Liver (tissue), 9 donors: ENCODE data around the gene CRACR2B. TPM values are rescaled to one million over a fixed set of nuclear protein-coding genes. Genes with fewer than 3 reads are reported as not detected.

ENCODE experiments used
- DNase-seq: peaks from one replicate; pipeline ENCODE4 v3.0.0-alpha.2; 2017; ENCODE audit warnings: low spot score
- H3K27ac ChIP-seq, 2 donors: one replicate each; pipeline ENCODE4 v1.7.0; 2013; ENCODE audit warnings: inconsistent platforms in 2 of 2, low read length in 2 of 2, control low read depth in 1 of 2, low read depth in 1 of 2, mild to moderate bottlenecking in 1 of 2
- H3K27me3 ChIP-seq, 4 donors: one replicate each; pipeline versions ENCODE4 v1.6.1 to v1.7.0; 2013; ENCODE audit warnings: low read length in 3 of 4, inconsistent platforms in 1 of 4, mild to moderate bottlenecking in 1 of 4, moderate library complexity in 1 of 4; ENCODE audit not compliant: control insufficient read depth in 4 of 4, insufficient read depth in 4 of 4
- H3K36me3 ChIP-seq, 4 donors: one replicate each; pipeline versions ENCODE4 v1.6.1 to v1.7.0; 2013; ENCODE audit warnings: low read length in 3 of 4, mild to moderate bottlenecking in 3 of 4, low read depth in 1 of 4, moderate library complexity in 1 of 4; ENCODE audit not compliant: control insufficient read depth in 4 of 4, insufficient read depth in 3 of 4
- H3K4me1 ChIP-seq, 4 donors: one replicate each; pipeline versions ENCODE4 v1.6.1 to v1.7.0; 2013; ENCODE audit warnings: low read length in 3 of 4, mild to moderate bottlenecking in 3 of 4, moderate library complexity in 1 of 4; ENCODE audit not compliant: control insufficient read depth in 4 of 4, insufficient read depth in 4 of 4
- H3K4me3 ChIP-seq, 3 donors: one replicate each; pipeline versions ENCODE4 v1.6.1 to v1.7.0; 2013; ENCODE audit warnings: low read length in 3 of 3, control low read depth in 1 of 3, low read depth in 1 of 3, mild to moderate bottlenecking in 1 of 3
- H3K9ac ChIP-seq, 2 donors: one replicate each; pipeline ENCODE4 v1.7.0; 2013; ENCODE audit warnings: low read length in 2 of 2, mild to moderate bottlenecking in 2 of 2, moderate library complexity in 2 of 2, control low read depth in 1 of 2, low read depth in 1 of 2
- H3K9me3 ChIP-seq, 4 donors: one replicate each; pipeline versions ENCODE4 v1.6.1 to v1.7.0; 2013; ENCODE audit warnings: low read length in 3 of 4; ENCODE audit not compliant: control insufficient read depth in 4 of 4
- EGR1 ChIP-seq, 2 donors: IDR thresholded peaks; 2 replicates each; pipeline ENCODE4 v1.6.1; 2016 to 2018; ENCODE audit warnings: antibody characterized with exemption in 2 of 2, low read depth in 2 of 2
- FOXA2 ChIP-seq: IDR thresholded peaks from 2 replicates; pipeline ENCODE4 v1.6.1; 2016; ENCODE audit warnings: antibody characterized with exemption
- GABPA ChIP-seq, 2 donors: IDR thresholded peaks in 1 of 2; conservative IDR thresholded peaks in 1 of 2; 2 replicates each; pipeline ENCODE4 v1.6.1; 2016; ENCODE audit warnings: antibody characterized with exemption in 2 of 2, mild to moderate bottlenecking in 1 of 2, moderate library complexity in 1 of 2
- HNF4A ChIP-seq, 2 donors: conservative IDR thresholded peaks; 2 replicates each; pipeline ENCODE4 v1.6.1; 2016; ENCODE audit warnings: antibody characterized with exemption in 2 of 2, mild to moderate bottlenecking in 2 of 2
- JUND ChIP-seq, 2 donors: IDR thresholded peaks; 2 replicates each; pipeline ENCODE4 v1.6.1; 2016; ENCODE audit warnings: antibody characterized with exemption in 2 of 2
- RAD21 ChIP-seq, 2 donors: IDR thresholded peaks; 2 replicates each; pipeline ENCODE4 v1.6.1; 2016; ENCODE audit warnings: antibody characterized with exemption in 2 of 2, mild to moderate bottlenecking in 2 of 2
- RXRA ChIP-seq, 2 donors: IDR thresholded peaks; 2 replicates each; pipeline ENCODE4 v1.6.1; 2017 to 2018; ENCODE audit warnings: antibody characterized with exemption in 2 of 2, mild to moderate bottlenecking in 1 of 2
- TAF1 ChIP-seq: conservative IDR thresholded peaks from 2 replicates; pipeline ENCODE4 v1.6.1; 2016; ENCODE audit warnings: antibody characterized with exemption, mild to moderate bottlenecking
- YY1 ChIP-seq: IDR thresholded peaks from 2 replicates; pipeline ENCODE4 v1.6.1; 2016; ENCODE audit warnings: antibody characterized with exemption, mild to moderate bottlenecking
- WGBS: extraction: QIAGEN DNeasy Blood & Tissue Kit; methylation state at CpG from one replicate; pipeline ENCODE4 v1.1.7; 2013; 5-methylcytosine and 5-hydroxymethylcytosine counted together
- polyA plus RNA-seq, 2 donors: library from polyadenylated mRNA; stranded (reverse) in 1 of 2; unstranded in 1 of 2; fragments of 200-250 nt in 1 of 2; fragments of >200 nt in 1 of 2; fragmentation: Nextera tagmentation in 1 of 2; extraction: Ambion mirVana in 1 of 2; gene quantifications; one replicate each; pipeline versions ENCODE4 v1.2.1 to v1.2.3, GENCODE V29; 2013 to 2015
- total RNA-seq, 2 donors: library from RNA; depleted of rRNA; stranded (reverse); fragments of >200 nt; gene quantifications; one replicate each; pipeline ENCODE4 v1.2.3, GENCODE V29; 2014
- TF ChIP-seq, protein P1 (sequence below): IDR thresholded peaks from 2 replicates; pipeline ENCODE4 v1.6.1; 2016; ENCODE audit warnings: antibody characterized with exemption, mild to moderate bottlenecking
- TF ChIP-seq, protein P2 (sequence below): IDR thresholded peaks from 2 replicates; pipeline ENCODE4 v1.6.1; 2016; ENCODE audit warnings: antibody characterized with exemption
- TF ChIP-seq, protein P3 (sequence below): IDR thresholded peaks from 2 replicates; pipeline ENCODE4 v1.6.1; 2016; ENCODE audit warnings: antibody characterized with exemption
- TF ChIP-seq, protein P4 (sequence below): fragments of 150-350 bp; IDR thresholded peaks from 2 replicates; pipeline ENCODE4 v1.5.1; 2017; ENCODE audit warnings: improper control_type of control experiment, low read depth, low read length; ENCODE audit not compliant: missing input control
- donor health status: healthy.
- donor health status: healthy.
- donor health status: healthy.
- donor health status: healthy.
- donor health status: healthy.

Gene CRACR2B
- total and polyA plus RNA-seq, 4 donors, result 0.14 to 2.9 (median 2.2) TPM

DNA sequence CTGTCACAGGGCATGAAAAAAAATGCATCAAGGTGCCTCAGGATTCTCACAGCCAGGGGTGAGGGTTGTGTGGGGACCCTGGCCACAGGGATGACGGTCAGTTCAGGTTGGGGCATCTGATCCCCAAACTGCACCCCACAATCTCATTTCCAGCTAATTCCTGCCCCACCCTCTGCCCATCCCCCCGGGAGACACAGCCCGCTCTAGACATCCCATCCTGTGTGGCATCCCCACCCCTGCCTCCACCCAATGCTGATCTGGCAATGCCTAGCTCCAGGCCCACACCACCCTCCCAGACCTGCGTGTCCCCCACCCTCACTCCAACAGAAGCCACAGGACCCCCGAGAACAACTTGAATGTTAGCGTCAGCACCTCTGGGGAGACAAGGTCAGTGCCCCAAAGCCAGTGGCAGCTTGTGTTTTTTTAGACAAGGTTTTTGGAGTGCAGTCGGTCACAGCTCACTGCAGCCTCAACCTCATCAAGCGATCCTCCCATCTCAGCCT lies 40.2 kb downstream of the CRACR2B start:
- TF ChIP-seq GABPA (IDR thresholded peaks at IDR 0.05 in 1 of 2, conservative IDR thresholded peaks at IDR 0.05 in 1 of 2) (no peak), JUND (IDR thresholded peaks at IDR 0.05) (no peak), FOXA2 (no peak), HNF4A (conservative IDR thresholded peaks at IDR 0.05) (no peak), YY1 (no peak), RAD21 (IDR thresholded peaks at IDR 0.05) (no peak), RXRA (IDR thresholded peaks at IDR 0.05) (no peak)
- TF ChIP-seq, protein P1, sequence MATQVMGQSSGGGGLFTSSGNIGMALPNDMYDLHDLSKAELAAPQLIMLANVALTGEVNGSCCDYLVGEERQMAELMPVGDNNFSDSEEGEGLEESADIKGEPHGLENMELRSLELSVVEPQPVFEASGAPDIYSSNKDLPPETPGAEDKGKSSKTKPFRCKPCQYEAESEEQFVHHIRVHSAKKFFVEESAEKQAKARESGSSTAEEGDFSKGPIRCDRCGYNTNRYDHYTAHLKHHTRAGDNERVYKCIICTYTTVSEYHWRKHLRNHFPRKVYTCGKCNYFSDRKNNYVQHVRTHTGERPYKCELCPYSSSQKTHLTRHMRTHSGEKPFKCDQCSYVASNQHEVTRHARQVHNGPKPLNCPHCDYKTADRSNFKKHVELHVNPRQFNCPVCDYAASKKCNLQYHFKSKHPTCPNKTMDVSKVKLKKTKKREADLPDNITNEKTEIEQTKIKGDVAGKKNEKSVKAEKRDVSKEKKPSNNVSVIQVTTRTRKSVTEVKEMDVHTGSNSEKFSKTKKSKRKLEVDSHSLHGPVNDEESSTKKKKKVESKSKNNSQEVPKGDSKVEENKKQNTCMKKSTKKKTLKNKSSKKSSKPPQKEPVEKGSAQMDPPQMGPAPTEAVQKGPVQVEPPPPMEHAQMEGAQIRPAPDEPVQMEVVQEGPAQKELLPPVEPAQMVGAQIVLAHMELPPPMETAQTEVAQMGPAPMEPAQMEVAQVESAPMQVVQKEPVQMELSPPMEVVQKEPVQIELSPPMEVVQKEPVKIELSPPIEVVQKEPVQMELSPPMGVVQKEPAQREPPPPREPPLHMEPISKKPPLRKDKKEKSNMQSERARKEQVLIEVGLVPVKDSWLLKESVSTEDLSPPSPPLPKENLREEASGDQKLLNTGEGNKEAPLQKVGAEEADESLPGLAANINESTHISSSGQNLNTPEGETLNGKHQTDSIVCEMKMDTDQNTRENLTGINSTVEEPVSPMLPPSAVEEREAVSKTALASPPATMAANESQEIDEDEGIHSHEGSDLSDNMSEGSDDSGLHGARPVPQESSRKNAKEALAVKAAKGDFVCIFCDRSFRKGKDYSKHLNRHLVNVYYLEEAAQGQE, result no peak
- TF ChIP-seq, protein P2, sequence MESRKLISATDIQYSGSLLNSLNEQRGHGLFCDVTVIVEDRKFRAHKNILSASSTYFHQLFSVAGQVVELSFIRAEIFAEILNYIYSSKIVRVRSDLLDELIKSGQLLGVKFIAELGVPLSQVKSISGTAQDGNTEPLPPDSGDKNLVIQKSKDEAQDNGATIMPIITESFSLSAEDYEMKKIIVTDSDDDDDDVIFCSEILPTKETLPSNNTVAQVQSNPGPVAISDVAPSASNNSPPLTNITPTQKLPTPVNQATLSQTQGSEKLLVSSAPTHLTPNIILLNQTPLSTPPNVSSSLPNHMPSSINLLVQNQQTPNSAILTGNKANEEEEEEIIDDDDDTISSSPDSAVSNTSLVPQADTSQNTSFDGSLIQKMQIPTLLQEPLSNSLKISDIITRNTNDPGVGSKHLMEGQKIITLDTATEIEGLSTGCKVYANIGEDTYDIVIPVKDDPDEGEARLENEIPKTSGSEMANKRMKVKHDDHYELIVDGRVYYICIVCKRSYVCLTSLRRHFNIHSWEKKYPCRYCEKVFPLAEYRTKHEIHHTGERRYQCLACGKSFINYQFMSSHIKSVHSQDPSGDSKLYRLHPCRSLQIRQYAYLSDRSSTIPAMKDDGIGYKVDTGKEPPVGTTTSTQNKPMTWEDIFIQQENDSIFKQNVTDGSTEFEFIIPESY, result no peak
- Histone ChIP-seq H3K9me3 (no peaks in the 10 kb centered on the region), H3K4me1 (no peaks in the 10 kb centered on the region), H3K36me3 (peaks cover 0 to 9% (median under 1%) of the 10 kb centered on the region in 4 donors), H3K27me3 (no peaks in the 10 kb centered on the region), H3K9ac (no peak overlapping the region), H3K27ac (no peak overlapping the region), H3K4me3 (no peak overlapping the region)
- DNase-seq, result no peak
- 91% methylated on average over 8 of the region's 8 CpGs for WGBS

DNA sequence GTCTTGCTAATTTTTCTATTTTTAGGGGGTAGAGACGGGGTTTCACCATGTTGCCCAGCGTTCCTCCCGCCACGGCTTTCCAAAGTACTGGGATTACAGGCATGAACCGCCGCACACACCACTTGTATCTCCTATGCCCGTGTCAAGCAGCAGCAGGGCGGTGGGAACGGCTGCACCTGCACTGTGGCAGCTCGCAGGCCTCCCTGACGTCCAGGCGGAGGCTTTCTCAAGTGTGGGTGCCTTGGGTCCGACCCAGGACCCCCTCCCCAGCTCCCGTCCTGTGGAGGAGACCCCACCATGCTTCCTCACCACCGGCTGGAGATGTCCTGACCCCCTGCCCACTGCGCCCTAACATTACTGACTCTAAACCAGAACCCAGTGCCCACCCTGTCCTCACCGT lies 40.7 kb downstream of the CRACR2B start:
- no peaks in the 10 kb centered on the region for H3K9me3 ChIP-seq
- no peak overlapping the region for H3K4me3 ChIP-seq
- TF ChIP-seq RXRA (IDR thresholded peaks at IDR 0.05) (no peak), YY1 (no peak), HNF4A (conservative IDR thresholded peaks at IDR 0.05) (no peak), JUND (IDR thresholded peaks at IDR 0.05) (no peak), EGR1 (IDR thresholded peaks at IDR 0.05; ENCODE audit: low read depth in 2 of 2) (no peak), TAF1 (no peak)
- TF ChIP-seq, protein P3, sequence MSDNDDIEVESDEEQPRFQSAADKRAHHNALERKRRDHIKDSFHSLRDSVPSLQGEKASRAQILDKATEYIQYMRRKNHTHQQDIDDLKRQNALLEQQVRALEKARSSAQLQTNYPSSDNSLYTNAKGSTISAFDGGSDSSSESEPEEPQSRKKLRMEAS, result no peak
- TF ChIP-seq, protein P4, sequence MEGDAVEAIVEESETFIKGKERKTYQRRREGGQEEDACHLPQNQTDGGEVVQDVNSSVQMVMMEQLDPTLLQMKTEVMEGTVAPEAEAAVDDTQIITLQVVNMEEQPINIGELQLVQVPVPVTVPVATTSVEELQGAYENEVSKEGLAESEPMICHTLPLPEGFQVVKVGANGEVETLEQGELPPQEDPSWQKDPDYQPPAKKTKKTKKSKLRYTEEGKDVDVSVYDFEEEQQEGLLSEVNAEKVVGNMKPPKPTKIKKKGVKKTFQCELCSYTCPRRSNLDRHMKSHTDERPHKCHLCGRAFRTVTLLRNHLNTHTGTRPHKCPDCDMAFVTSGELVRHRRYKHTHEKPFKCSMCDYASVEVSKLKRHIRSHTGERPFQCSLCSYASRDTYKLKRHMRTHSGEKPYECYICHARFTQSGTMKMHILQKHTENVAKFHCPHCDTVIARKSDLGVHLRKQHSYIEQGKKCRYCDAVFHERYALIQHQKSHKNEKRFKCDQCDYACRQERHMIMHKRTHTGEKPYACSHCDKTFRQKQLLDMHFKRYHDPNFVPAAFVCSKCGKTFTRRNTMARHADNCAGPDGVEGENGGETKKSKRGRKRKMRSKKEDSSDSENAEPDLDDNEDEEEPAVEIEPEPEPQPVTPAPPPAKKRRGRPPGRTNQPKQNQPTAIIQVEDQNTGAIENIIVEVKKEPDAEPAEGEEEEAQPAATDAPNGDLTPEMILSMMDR, result no peak
- TF ChIP-seq, protein P1, result no peak
- H3K27ac ChIP-seq, result no peak overlapping the region
- 93% methylated on average over 17 of the region's 17 CpGs for WGBS
- H3K27me3 ChIP-seq, result no peaks in the 10 kb centered on the region
- H3K9ac ChIP-seq, result no peak overlapping the region
- DNase-seq, result no peak
- no peaks in the 10 kb centered on the region for H3K4me1 ChIP-seq
- peaks cover 0 to 9% (median under 1%) of the 10 kb centered on the region in 4 donors for H3K36me3 ChIP-seq
